UCSD-AML1 (cell line): ENCODE results near the gene BOD1L1.

ENCODE experiments used
- DNase-seq: peaks from one replicate; lab custom pipeline; 2025; ENCODE audit not compliant: unreplicated experiment; lab: John Stamatoyannopoulos, UW

The BOD1L1 gene

GRCh38 chr4:13527192-13527980 lies 100.1 kb downstream of the BOD1L1 start:
- no peak for DNase-seq

GRCh38 chr4:13526658-13527057 lies 100.9 kb downstream of the BOD1L1 start:
- DNase-seq: no peak

GRCh38 chr4:13525606-13526281 lies 101.8 kb downstream of the BOD1L1 start:
- DNase-seq: no peak

- DNase-seq: no peak
Observed at GRCh38 chr4:13524504-13525243, 102.9 kb downstream of the BOD1L1 start.

GRCh38 chr4:13523591-13524503 lies 103.7 kb downstream of the BOD1L1 start:
- no peak for DNase-seq

GRCh38 chr4:13523105-13523477 lies 104.4 kb downstream of the BOD1L1 start:
- no peak for DNase-seq

- no peak for DNase-seq
Observed at GRCh38 chr4:13522282-13523104, 105.0 kb downstream of the BOD1L1 start.

- DNase-seq: no peak
Observed at GRCh38 chr4:13521047-13521446, 106.5 kb downstream of the BOD1L1 start.
